Activated CD8-positive, alpha-beta memory T cell treated with anti-CD3 and anti-CD28 coated beads for 48 hours (primary cell): ENCODE measurements around the gene EOGT.

ENCODE experiments used
- DNase-seq, 3 experiments: peaks; one replicate each; pipeline ENCODE4 v3.0.0-alpha.2; 2020; ENCODE audit warnings: low read depth in 2 of 3, low spot score in 2 of 3

EOGT gene

DNA sequence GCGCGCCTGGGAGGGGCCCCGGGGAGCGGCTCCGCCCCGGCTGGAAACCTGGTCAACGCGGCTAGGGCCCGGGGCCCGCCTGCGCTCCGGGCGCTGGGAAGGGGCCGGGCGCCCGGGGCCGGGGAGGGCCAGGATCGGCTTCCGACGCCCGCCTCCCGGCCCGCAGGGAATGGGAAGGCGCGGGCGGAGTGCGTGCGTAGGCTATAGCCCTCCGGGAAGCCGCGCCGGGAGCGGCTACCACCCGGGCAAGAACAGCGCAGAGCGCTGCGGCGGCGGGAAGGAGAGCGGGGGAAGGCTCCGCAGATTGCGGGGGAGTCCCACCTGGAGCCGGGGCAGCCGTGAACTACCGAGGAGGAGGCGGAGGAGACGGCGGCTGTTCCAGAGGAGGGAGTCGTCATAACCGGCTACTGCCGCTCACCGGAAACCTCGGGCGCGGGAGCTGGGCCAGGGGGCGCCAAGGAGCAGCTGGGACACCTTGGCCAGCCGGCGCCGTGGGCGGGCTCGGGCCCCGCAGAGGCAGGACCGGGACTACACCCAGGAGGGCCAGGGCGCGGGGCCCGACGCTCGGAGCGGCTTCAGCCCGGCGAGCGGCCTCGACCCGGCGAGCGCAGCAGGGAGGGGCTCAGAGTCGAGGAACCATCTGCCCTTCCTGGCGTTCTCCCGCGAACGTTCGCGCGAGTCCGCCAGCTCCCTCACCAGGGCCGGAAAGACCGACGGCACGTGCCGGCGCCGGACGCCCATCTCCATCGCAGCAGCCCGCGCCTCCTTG is at the start of gene EOGT:
Gene EOGT (minus strand): TSS at position 432 of the 769 bp plus-strand sequence. CDS start 3,838 bp downstream, outside the sequence.
- DNase-seq, result peak; percentile 59 to 74 (median 67)

DNA sequence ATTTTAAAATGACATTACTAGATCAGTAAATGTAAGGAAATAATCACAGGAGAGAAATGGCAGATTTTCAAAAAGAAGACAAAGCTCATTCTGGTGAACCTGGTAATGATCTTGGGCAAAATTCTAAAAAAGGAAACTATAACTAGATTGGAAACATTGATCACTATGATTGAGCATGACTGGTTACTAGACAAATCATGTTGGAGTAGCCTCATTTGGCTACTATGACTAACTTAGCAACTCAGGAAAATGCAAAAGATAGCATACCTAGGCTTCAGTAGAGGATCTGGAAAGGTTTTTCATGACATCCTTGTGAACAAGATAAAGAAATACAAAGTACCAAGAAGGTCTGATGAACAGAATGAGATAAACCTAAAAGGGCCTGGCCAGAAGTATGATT is 46.2 kb upstream of the EOGT start:
- no peak for DNase-seq

DNA sequence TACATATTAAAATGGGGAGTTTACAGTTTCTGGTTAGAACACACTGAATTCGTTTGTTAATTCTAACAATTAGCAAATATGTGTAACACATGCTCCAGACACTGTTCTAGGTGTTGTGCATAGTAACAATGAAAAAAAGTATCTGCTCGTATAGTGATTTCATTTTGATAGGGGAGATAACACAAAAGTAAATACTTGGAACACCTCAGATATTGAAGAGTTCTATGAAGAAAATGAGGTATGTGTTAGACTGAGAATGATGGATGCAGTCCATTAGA is 45.4 kb upstream of the EOGT start:
- DNase-seq, result no peak

DNA sequence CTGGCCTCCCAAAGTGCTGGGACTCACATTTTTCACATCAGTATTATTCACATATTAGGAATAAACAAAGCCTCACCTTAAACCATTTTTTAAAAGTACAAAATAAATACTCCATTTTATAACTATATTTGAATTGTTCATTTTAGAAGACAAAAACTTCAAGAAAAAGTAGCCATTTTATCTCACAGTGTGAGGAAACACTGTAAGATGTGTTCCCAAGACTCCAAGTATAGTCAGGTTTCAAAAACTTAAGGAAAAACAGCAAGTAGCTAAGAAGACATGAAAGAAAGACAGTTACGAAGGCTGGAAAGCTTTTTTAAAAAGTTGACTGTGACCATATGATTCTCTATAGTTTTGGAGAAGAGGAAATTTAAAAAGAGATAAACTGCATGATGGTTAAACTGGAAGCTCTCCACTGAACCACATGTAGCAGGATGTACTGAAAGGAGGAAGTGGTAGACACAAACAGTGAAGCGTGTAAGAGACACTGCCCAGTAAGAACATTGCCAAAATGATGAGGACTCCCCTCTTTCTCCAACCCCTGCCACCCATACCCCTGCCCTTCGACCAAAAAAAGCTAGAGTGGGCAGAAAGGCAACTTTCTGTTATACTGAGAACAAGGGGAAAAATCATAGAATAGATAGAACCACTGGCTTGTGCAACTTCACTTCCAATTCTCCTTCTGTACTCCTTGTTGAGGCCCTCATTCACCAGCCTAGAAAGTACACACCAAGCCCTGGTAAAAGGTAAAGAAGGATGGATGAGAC is 44.9 kb upstream of the EOGT start:
- no peak for DNase-seq

DNA sequence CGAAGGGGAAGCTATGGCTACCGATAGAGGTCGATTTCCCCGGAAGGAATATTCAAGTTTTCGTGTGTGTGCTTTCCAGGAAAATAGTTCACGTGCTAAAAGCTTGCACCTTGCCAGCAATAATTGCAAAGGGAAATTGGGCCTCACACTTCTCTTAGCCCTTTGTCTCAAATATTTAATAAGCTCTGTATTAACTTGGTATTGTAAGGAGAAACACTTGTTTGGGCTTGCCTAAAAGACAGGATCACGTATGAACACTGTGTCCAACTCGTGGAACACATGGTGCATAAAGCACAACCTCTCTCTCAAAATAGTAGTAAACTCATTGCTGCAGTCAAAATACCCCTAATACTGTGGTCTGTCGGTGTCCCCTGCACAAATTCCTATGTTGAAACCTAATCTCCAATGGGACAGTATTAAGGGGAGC is 39.0 kb upstream of the EOGT start:
- no peak for DNase-seq

DNA sequence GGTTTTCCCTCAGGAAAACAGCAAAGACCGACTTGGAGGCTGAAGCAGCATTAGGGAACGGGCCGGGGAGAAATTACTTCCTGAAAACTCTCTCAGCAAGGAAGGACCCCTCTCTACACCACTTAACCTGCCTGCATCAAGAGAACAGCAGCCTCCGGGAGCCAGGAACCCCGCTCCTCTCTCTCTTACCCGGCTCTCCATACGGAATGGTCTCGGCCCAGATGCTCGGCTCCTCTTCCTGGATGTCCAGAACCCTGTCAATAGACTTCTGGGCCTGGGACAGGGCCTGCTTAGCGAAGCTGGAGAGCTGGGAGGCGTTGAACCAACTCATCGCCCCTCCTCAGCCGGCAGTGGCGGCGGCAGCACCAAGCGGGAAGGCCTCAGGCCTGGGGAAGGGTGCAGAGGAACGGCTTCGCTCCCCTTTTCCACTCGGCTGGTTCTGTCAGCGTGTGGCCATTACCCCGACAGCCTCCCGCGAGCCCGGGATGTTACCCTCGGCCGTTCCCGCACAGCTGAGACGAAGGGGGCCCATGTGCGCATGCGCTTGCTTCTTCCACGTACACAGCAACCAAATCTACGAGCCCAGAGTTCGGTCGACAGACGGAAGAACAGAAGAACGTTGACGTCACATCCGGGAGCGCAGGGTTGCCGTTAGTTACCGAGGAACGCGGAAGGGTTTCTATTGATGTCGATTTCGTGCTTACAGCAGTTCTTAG is 38.4 kb upstream of the EOGT start, which contains the start of gene TMF1:
Gene TMF1 (minus strand): TSS at position 578 of the 716 bp plus-strand sequence. CDS start 247 bp downstream, at position 331.
- DNase-seq, result peak; percentile 86 to 96 (median 94)

DNA sequence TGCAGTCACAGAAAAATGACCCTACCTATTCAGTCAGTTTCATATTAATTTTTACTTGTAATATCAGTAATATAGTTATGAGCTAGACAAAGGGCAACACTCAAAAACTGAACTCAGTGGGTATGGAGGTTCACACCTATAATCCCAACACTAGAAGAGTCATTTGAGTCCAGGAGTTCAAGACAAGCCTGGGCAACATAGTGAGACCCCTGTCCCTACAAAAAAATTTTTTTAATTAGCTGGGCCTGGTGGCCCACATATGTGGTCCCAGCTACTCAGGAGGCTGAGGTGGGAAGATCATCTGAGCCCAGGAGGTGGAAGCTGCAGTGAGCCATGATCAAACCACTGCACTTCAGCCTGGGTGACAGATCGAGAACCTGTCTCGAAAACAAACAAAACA is 35.5 kb upstream of the EOGT start:
- no peak for DNase-seq

DNA sequence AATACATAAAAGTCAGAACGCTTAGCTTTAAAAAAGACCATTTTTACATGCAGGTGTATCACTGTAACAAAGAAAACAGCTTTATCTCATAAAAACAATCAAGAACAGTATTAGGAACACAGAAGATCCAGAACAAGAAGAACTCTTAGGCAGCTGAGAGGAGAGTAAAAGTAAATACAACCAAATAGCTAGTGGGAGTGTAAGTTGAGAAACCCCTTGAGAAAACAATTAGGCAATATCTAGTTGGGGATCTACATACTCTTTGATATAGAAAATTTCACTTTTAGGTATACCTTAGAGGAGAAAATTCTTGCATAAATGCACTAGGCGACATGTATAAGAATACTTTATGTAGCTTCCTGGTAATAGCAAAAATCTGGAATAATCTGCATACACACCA is 31.1 kb upstream of the EOGT start:
- no peak for DNase-seq

DNA sequence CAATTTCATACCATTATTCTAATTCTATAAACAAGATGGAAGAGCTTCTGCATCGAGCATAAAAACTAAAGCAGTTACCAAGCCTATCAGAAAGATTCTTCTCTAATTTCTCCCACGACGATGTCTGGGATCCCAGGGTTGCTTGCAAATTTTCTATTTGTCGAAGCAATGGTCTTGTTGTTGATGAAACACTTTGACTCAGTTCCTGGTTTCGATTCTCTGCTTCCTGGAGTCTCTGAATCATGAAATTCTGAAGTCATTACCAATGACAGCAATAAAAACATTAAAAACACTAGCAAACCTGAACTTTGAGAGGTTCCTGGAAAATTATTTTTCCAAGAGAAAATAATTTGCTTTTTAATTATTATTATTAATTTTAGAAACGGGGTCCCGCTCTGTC is 20.0 kb upstream of the EOGT start:
- DNase-seq, result no peak

DNA sequence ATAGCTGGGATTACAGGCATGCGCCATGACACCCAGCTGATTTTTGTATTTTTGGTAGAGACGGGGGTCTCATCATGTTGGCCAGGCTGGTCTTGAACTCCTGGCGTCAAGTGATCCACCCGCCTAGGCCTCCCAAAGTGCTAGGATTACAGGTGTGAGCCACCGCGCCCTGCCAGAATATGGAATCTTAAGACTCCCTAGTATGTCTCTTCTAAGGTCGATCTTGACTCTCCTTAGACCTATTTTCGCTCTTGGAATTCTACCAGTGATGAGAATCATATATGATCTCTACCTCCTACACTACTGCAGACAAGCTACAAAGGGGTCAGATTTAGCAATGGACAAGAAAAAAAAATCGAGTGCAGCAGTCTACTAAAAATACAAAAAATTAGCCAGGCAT is 19.3 kb upstream of the EOGT start:
- DNase-seq, result no peak

DNA sequence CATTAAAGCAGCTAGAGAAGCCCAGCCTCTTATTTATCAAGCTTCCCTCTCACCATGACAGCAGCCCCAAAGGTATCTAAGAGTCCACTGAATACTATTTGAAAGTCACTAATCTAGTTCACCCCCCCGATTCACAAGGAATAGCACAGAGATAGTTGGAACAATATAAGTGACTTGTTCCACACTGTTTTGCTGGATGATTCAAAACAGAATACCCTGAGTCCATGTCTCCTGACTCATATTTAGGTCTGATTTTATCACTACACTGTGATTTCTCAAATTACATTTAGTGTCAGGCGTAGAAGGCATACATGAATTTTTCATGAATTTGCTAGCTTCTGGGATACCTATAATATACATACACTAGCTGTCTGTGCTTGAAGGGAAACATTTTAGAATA is 18.7 kb upstream of the EOGT start:
- no peak for DNase-seq

DNA sequence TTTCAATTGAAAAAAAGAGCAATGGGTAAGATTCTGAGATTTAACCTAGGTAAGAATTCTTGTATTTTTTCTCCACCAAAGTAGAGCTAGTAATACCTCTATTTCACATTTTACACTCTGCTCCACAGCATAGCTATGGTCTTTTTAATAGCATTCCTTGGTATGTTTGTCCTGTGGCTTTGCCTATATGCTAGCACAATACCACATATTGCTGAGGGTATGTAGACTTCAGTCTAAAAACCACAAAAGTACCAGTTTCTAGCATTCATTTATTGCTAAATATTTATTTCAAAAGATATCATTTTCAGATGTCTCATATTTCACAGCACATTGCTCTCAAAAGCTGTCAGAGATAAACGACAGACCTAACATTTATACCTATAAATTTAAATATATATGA is 18.2 kb upstream of the EOGT start:
- DNase-seq, result no peak

DNA sequence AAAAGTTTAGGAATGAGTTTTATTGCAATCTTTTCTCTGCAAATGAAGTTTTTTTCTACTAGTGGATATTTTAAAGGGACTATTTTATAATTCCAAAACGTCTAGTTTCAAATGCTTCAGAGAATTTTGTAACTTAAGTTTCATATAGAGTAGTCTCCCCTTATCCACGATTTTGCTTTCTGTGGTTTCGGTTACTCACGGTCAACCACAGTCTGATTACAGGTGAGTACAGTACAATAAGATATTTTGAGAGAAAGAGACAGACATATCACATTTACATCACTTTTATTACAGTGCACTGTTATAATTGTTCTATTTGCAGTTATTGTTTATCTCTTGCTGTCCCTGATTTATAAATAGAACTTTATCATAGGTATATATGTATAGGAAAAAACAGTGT is 7.4 kb upstream of the EOGT start:
- no peak for DNase-seq

DNA sequence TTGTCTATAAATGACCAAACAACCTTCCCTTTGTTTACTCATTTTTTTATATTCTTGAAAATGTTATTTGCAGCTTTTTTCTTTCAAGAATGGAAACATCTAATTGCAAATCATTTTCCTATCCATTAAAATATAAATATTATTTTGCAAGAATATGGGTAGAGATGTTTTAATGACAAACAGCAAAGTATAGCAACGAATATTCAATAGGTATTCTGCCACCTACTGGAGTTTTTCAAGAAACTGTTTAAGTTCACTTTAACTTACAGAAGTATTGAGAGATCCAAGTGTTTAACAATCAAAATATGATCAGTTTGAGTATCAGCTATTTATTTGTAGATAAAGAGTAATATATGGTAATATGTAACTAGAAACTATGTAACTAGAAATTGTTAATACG is 6.9 kb upstream of the EOGT start:
- DNase-seq, result no peak

DNA sequence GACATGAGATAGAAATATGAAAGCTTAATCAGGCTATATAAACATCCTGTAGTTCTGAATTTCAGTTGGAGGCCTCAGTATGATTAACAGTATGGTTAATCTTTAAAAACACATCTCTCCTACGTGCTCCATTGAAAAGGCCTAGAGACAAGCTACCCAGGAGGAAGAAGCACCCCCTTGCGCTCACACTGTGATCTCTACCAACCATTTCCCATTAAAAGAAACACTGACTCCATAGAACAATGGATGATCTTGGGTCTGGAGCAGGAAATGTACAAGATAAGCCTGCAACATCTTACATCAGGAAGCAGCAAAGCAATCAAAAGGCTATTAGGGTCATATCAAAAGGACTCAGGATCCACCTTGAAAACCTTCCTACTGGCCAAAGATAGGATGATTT is 3.4 kb upstream of the EOGT start:
- DNase-seq, result no peak

DNA sequence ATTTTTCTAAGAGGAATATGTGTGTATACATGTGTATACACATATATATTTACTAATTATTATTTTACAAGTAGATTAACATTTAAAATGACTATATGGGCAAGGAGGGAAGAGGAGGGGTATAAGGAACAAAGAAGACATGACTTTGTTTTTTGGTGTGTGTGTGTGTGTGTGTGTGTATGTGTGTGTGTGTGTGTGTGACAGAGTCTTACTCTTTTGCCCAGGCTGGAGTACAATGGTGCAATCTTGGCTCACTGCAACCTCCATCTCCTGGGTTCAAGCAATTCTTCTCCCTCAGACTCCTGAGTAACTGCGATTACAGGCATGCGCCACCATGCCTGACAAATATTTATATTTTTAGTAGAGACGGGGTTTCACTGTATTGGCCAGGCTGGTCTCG is 2.6 kb upstream of the EOGT start:
- no peak for DNase-seq

DNA sequence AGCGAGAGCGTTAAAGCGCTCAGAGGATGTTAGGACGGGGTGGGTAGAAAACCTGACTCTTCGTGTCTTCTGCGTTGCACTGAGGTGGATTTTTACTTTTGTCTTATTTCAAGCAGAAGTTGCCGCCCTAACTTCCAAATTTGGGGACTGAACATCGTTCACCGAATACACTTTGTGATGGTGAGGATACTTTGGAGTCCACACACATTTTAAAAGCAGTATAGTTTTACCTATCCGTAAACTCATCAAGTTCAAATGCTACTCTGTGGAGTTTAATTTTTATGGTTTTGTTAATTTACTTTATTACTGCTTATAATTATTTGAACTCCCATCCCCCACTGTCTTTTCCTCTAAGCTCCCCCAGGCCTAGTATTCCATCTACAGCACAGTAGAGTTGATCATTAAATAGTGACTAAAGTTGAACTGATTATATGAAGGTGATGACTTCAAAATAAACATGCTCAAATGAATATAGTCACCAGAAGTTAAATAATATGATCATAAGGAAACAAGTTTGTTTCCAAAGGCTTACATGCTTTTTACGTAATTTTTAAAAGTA is 617 bp upstream of the EOGT start:
- DNase-seq, result no peak

DNA sequence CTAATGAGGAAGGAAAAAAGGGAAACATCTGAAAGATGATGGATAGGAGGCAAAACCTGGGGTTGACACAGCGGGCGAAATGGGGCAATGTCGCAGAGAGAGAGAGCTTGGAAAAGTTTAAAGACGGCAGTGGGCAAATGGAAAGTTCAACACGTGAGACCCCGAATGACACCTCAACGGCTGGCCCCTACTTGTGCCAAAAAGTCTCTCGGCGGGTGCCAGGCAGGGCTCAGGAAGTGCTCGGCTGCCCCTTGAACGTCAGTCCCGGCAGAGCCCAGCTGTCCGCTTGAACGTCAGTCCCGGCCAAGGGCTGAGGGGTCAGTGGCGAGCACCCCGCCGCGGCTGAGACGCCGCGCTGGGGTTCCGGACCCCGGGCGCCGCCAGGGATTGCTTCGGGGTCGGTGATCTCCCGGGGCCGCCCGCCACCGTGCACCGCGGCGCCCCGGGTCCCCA is 658 bp downstream of the EOGT start:
- DNase-seq, result peak in 1 of 3 experiments; percentile 16

DNA sequence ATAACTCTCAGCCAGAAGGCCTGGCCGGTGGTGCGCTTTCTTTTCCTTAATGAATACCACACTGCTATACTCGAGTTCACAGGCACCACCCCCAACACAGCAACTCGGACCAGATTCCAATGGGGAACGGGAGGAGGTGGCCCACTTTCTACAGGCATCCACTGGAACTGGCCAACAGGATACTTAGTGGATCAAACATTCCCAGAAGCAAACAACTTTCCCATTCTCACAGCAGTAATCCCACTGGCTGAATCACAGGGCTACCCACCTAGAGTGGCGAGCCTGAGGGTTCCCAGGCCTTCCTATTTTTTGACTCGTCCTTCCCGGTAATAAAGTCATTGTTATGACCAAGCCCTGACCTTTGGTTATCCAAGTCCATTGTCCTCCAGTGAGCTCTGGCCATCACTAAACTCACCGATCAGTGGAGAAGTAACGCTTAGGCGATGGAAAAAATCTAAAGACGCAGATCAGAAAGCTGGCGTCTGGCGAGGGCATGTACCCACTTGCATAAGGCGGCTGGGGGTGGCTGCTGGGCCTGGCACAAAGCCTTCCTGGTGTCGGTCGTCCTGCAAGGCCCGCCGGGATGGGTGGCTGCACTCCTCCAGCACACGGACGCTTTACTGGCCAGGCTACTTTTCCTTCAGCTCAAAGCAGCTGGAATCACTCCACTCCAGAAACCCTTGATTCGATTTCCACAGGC is 1.2 kb downstream of the EOGT start:
- no peak for DNase-seq

DNA sequence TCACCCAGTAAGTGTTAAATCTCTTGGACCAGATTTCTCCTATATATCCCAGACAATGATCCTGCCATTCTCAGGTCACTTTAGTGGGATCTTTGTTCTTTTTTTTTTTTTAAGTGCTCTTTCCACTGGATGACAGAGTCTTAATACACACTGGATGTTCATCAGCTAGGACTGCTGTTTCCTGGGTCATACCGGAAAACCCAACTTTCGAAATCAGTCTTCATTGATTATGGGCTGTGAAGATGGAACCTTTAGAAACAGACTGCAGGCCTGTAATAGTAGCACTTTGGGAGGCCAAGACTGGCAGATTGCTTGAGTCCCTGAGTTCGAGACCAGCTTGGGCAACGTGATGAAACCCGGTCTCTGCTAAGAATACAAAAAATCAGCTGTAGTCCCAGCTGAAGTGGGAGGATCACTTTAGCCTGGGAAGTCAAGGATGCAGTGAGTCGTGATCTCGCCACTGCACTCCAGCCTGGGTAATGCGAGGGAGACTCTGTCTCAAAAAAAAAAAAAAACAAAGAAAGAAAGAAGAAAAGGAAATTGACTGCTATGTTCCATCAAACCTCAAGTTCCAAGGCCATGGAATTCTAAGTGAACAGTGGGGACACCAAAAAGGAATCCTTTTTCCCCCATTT is 2.3 kb downstream of the EOGT start:
- DNase-seq, result no peak
